PC-3 (cell line): ENCODE measurements around the gene GRIN3B.

Source experiments
- CTCF ChIP-seq: fragments of 300-600 bp; sonication (generic); conservative IDR thresholded peaks from 2 replicates; pipeline ENCODE4 v1.5.1; 2017; ENCODE audit warnings: antibody characterized with exemption, low read depth, mild to moderate bottlenecking, low read length
- EZH2 ChIP-seq: fragments of 300-600 bp; sonication (generic); IDR thresholded peaks from one replicate; pipeline ENCODE4 v1.6.1; 2017; ENCODE audit warnings: antibody characterized with exemption, mild to moderate bottlenecking, low read length; ENCODE audit not compliant: unreplicated experiment

DNA sequence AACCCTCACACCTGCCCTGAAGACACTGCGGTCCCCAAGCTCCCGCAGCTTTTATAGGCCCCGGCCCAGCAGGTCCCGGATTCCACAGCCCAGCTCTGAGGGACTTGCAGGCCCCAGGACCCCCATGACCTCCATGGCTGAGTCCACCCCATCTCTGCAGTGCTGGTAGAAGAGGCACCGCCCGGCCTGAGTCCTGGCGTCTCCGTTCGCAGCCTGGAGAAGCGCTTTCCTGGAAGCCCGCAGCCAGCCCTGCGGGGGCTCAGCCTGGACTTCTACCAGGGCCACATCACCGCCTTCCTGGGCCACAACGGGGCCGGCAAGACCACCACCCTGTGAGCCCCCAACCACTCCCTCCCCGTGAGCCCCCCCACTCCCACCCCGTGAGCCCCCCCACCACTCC lies 48.9 kb downstream of the GRIN3B start:
- no peak for TF ChIP-seq CTCF
- no peak for TF ChIP-seq EZH2
